ENCODE results near the gene ARHGAP24.

ARHGAP24 gene

DNA sequence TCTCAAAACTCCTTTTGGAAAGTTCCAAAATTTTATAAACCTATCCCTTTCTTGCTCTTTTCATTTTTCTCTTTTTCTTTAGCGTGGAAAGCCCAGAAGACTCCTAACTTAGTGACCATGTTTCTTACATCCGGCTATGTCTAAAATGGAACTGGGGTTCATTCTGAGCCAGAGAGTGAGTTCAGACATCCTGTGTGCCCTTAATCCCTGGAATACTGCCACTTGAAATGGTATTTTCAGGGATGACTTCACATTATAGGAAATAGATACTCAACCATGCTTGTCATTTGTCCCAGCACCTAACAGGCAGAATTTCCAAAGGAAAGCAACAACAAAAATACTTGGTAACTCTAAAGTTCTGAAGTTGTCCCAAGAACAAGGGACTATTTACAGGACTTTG, 379.6 kb downstream of the ARHGAP24 start:
- POLR2A ChIA-PET, result no interaction called here
- CTCF ChIA-PET, result no interaction called here
- no peak for DNase-seq (ENCODE audit: low read depth, low spot score)
- H3K4me3 ChIP-seq (ENCODE audit: low read depth, low read length), result no peak overlapping the region
- TF ChIP-seq, protein P1, sequence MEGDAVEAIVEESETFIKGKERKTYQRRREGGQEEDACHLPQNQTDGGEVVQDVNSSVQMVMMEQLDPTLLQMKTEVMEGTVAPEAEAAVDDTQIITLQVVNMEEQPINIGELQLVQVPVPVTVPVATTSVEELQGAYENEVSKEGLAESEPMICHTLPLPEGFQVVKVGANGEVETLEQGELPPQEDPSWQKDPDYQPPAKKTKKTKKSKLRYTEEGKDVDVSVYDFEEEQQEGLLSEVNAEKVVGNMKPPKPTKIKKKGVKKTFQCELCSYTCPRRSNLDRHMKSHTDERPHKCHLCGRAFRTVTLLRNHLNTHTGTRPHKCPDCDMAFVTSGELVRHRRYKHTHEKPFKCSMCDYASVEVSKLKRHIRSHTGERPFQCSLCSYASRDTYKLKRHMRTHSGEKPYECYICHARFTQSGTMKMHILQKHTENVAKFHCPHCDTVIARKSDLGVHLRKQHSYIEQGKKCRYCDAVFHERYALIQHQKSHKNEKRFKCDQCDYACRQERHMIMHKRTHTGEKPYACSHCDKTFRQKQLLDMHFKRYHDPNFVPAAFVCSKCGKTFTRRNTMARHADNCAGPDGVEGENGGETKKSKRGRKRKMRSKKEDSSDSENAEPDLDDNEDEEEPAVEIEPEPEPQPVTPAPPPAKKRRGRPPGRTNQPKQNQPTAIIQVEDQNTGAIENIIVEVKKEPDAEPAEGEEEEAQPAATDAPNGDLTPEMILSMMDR (IDR thresholded peaks at IDR 0.05; ENCODE audit: insufficient read depth, low read length, missing control alignments), result no peak

DNA sequence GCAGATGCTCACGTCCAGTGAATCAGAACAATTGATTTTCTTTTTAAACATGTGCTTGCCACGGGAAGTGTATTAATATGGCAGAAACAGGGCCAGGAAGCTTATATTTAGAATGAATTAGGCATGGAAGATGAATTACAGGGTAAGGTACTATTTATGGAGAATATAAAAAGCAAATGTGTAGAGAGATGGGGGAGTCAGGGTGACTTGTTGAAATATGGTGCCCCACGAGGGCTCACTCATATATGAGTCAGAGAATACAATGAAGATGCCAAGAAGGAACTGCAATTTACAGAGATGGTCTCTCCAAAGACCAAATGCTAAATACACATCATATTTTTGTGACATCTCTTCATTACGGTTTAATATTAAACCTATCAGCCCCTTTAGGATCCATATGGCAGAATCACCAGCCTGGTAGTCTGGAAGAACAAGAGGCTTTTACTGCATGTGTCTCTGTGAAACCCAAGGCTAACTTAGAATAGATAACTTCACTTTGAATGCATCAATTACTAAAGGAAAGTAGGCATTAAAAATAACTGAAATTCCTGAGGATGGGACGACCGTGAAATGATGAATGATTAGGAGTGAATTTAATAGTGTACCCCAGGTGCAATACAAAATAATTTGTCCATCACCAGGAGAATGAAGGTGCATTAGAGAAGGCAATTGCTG, 385.3 kb downstream of the ARHGAP24 start:
- TF ChIP-seq, protein P1 (IDR thresholded peaks at IDR 0.05; ENCODE audit: insufficient read depth, low read length, missing control alignments), result no peak
- CTCF ChIA-PET, result no interaction called here

DNA sequence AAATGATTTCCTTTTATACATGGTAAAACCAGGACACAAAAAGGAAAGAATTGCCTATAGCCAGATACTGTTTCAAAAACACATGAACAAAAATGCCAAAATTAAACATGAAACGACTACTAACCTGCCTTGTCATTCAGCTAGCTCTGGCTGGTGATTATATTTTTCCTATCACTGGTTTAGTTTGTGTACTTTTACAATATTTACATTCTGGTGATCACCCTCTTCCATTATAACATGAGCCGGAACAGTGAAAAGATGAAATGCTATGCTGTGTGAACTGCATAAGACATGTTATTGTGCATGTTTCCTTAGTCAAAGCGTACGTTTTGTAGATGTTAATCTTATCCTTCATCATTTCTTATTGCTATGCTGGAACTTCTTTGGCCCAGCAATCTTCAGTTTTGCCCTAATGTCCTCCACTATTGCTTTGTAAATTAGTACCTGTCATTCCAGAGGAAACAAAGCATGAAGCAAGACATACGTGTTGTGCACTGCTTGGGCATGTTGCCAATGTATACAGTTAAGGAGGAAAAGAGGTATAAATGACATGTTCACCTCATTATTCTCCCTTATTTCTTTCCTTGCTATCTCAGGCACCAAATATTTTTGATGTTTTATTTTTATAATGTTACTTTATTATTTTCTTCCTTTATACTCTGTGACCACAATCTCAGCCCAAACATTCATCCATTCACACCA, 386.3 kb downstream of the ARHGAP24 start:
- TF ChIP-seq, protein P1 (IDR thresholded peaks at IDR 0.05; ENCODE audit: insufficient read depth, low read length, missing control alignments), result no peak
- no peak overlapping the region for H3K4me3 ChIP-seq (ENCODE audit: low read depth, low read length)
- no peak for DNase-seq (ENCODE audit: low read depth, low spot score)
- POLR2A ChIA-PET, result no interaction called here
- CTCF ChIA-PET, result no interaction called here

More for the DNA sequence above, 385.3 kb downstream of the ARHGAP24 start:
- no peak for DNase-seq (ENCODE audit: low read depth, low spot score)
- POLR2A ChIA-PET, result no interaction called here
- no peak overlapping the region for H3K4me3 ChIP-seq (ENCODE audit: low read depth, low read length)

DNA sequence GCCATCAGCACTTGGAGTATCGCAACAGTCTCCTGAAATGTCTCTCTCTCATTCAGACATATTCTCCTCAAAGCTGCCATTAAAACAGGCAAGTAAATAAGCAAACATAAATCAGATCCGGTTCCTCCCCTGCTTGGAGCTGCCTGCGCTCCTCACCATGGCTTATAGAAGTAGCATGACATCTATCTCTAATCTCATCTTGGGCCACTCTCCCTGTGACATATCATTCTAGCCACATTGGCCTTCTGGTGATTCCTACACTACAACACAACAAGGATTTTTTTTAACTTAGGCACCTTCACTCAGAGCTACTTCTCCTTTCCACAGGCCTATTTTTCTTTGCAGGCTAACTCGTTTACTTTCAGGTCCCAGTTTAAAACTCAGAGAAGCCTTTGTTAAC, 387.9 kb downstream of the ARHGAP24 start:
- CTCF ChIA-PET, result no interaction called here
- POLR2A ChIA-PET, result no interaction called here
- TF ChIP-seq, protein P1 (IDR thresholded peaks at IDR 0.05; ENCODE audit: insufficient read depth, low read length, missing control alignments), result no peak
- no peak overlapping the region for H3K4me3 ChIP-seq (ENCODE audit: low read depth, low read length)
- no peak for DNase-seq (ENCODE audit: low read depth, low spot score)

DNA sequence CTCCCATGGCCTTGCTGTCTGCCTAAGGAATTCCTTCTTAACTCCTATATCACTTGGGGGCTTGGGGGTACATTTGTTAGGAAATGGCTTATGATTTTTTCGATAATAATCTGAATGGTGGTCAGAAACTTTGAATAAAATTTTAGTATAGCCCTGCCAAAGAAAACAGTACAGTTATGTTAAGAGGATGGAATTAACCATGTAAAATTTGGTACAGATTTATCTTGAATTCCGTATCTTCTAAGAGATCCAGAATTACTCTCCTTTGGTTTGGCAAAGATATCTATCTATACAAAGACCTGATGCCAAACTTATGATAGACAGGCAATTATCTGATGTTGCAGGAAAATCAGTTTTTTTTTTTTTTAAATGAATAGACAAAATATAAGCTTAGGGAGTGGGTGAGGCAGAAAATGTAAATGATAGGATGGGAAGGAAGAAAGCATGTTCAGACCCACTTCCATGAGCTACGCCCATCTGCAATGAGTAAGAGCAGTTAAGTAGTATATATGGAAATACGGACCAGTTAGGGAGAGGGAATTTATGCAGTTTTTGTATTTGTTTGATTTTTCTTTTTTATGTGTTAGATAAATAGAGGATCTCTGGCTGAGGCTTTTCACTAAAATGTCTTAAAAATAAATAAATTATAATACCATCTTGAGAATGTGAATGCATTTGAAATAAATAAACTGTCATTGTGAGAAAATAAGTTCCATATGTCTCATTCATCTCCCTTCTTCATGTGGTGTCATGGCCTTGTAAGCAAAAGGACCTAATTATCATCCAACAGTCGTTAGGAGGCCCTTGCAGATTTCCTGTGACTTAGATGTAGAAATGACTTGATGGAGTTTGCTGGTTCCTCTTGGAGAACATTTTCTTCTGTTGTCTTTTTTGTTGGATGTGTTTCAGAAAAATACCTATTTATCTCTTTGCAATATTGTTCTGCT, 389.6 kb downstream of the ARHGAP24 start:
- CTCF ChIA-PET, result interaction anchor here (3.0 kb wide), 1 partner anchor 68 kb away, joined by 11 read pairs; no protein-coding TSS in a partner anchor

More for the DNA sequence above, 389.6 kb downstream of the ARHGAP24 start:
- POLR2A ChIA-PET, result no interaction called here
- H3K4me3 ChIP-seq (ENCODE audit: low read depth, low read length), result no peak overlapping the region
- TF ChIP-seq, protein P1 (IDR thresholded peaks at IDR 0.05; ENCODE audit: insufficient read depth, low read length, missing control alignments), result no peak
- DNase-seq (ENCODE audit: low read depth, low spot score), result no peak

All from AG04449 (cell line).